ENCODE data around the gene DDX1. TPM values are rescaled to one million over a fixed set of nuclear protein-coding genes. Genes with fewer than 3 reads are reported as not detected.

The DDX1 gene
- total and polyA plus RNA-seq, 11 donors = 97.7 to 193 (median 136) TPM

DNA sequence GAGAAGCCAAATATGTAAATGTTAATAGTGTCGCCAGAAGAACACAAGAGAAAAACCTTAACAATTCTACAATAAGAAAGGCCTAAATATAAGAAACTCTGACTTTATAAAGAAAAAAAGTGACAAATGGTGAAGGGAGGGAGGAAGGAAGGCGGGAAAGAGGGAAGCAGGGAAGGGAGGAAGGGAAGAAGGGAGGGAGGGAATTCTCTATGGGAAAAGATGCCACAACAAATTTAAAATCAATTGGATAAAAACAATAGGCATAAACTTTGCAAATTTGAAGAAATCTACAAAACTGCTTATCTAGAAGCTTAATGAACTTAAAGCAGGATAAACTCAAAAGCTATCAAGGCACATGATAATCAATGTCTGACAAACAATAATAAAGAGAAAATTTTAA, 47.4 kb upstream of the DDX1 start:
- peaks cover 0 to 34% (median 17%) of the 10 kb centered on the region in 9 donors for H3K36me3 ChIP-seq
- peaks cover 0 to 10% (median 0%) of the 10 kb centered on the region in 12 donors for H3K4me1 ChIP-seq
- 94 to 99% (median 97%) methylated on average over 2 of the region's 2 CpGs for WGBS, 4 donors
- no peak for ATAC-seq
- DNase-seq = no peak
- TF ChIP-seq, protein P1, sequence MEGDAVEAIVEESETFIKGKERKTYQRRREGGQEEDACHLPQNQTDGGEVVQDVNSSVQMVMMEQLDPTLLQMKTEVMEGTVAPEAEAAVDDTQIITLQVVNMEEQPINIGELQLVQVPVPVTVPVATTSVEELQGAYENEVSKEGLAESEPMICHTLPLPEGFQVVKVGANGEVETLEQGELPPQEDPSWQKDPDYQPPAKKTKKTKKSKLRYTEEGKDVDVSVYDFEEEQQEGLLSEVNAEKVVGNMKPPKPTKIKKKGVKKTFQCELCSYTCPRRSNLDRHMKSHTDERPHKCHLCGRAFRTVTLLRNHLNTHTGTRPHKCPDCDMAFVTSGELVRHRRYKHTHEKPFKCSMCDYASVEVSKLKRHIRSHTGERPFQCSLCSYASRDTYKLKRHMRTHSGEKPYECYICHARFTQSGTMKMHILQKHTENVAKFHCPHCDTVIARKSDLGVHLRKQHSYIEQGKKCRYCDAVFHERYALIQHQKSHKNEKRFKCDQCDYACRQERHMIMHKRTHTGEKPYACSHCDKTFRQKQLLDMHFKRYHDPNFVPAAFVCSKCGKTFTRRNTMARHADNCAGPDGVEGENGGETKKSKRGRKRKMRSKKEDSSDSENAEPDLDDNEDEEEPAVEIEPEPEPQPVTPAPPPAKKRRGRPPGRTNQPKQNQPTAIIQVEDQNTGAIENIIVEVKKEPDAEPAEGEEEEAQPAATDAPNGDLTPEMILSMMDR (IDR thresholded peaks at IDR 0.05) = no peak
- H3K4me3 ChIP-seq = no peak overlapping the region
- no peaks in the 10 kb centered on the region for H3K9me3 ChIP-seq
- H3K27ac ChIP-seq = no peak overlapping the region
- intact Hi-C loops (cut with DNase I) = no loop called here
- no peaks in the 10 kb centered on the region for H3K27me3 ChIP-seq

DNA sequence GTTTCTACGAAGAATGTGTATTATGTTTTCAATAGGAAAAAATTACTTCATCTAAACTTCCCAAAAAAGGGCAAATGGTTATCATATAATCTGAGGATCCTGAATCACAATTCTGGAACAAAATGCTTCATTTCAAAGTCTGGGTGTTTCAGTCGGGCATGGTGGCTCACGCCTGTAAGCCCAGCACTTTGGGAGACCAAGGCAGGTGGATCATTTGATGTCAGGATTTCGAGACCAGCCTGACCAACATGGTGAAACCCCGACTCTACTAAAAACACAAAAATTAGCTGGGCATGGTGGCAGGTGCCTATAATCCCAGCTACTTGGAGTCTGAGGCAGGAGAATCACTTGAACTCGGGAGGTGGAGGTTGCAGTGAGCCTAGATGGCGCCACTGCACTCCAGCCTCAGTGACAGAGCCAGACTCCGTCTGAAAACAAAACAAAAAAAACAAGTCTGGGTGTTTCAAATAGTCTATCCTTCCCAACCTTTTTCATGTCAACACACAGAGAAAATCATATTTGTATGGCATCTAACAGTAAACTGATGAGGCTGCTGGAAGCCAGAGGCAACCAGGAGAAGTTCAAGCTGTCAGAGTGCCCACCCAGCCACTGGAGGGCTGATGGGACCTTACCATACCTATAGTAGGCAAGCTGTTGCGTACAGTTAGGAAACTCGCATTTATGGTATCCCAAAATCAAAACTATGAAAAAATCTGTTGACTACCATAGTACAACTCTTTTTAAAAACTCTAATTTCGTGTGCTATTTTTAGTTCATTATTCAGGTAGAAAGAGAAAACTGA, 45.2 kb upstream of the DDX1 start:
- intact Hi-C loops (cut with DNase I) = no loop called here
- DNase-seq (no peak), ATAC-seq (no peak)
- H3K4me1 ChIP-seq = peaks cover 0 to 10% (median 0%) of the 10 kb centered on the region in 12 donors
- peaks cover 0 to 46% (median 32%) of the 10 kb centered on the region in 9 donors for H3K36me3 ChIP-seq
- H3K4me3 ChIP-seq = no peak overlapping the region
- H3K27me3 ChIP-seq = no peaks in the 10 kb centered on the region
- H3K9me3 ChIP-seq = no peaks in the 10 kb centered on the region
- no peak overlapping the region for H3K27ac ChIP-seq
- TF ChIP-seq, protein P1 (IDR thresholded peaks at IDR 0.05) = peak in 1 of 12 donors; percentile 23
- no peak for TF ChIP-seq POLR2A (IDR thresholded peaks at IDR 0.05)
- 89 to 93% (median 92%) methylated on average over 11 of the region's 11 CpGs for WGBS, 4 donors

DNA sequence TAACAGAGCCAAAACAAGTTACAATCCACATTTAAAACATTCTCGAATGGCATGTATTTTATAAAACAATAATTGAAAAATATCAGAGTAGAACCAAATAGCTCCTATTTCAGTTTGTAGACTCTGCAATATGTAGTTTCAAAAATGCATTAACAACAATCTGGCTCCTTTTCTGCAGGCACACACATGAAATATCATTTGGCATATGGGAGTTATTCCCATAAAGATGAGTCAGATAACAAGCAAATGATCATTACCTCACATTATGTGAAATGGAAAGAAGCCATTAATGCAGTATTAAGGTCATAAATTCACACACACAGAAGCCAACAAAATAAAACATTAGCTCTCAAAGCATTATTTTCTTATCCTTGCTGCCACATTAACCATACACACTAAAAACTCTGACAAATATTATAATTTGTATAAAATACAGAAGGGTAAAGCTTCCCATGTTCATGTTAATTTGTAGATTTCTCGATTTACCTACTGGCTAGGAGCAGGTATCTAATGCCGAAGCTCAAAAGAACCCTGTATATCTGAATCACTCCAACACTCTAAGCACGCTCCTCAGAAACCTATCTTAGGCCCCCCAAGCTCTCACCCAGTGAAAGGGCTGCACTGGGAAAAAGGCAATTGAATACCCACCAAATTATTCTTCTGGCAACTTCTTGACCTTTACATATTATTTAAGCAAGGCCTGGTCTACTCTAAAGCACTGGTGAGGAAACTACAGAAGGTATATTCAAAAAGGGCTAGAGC, 44.4 kb upstream of the DDX1 start:
- no peak for ATAC-seq
- peaks cover 0 to 54% (median 36%) of the 10 kb centered on the region in 9 donors for H3K36me3 ChIP-seq

More for the DNA sequence above, 44.4 kb upstream of the DDX1 start:
- no peaks in the 10 kb centered on the region for H3K9me3 ChIP-seq
- DNase-seq = no peak
- H3K27ac ChIP-seq = no peak overlapping the region
- H3K27me3 ChIP-seq = no peaks in the 10 kb centered on the region
- TF ChIP-seq, protein P1 (IDR thresholded peaks at IDR 0.05) = no peak
- TF ChIP-seq POLR2A (IDR thresholded peaks at IDR 0.05) = no peak
- intact Hi-C loops (cut with DNase I) = no loop called here
- whole genome bisulfite sequencing, 4 donors = 95 to 98% (median 96%) methylated on average over 4 of the region's 4 CpGs
- peaks cover 0 to 10% (median 0%) of the 10 kb centered on the region in 12 donors for H3K4me1 ChIP-seq
- H3K4me3 ChIP-seq = no peak overlapping the region

Data from heart left ventricle (tissue), 16 donors.